Tibial nerve (tissue), 4 donors: ENCODE results near the gene CAD.
"Not testable (repeated sequence)": the region's sequence is repeated elsewhere in the genome, so short reads cannot be mapped to it uniquely, and the experiment has no call there.

ENCODE experiments used
- CTCF ChIP-seq, 5 experiments: fragments of 200-600 bp in 3 of 5; fragments of 450-650 bp in 2 of 5; sonication (generic) in 3 of 5; IDR thresholded peaks; one replicate each; pipeline ENCODE4 v1.5.1; 2016 to 2019; ENCODE audit warnings: antibody characterized with exemption in 5 of 5, mild to moderate bottlenecking in 3 of 5, moderate library complexity in 2 of 5
- EP300 ChIP-seq, 2 donors: sonication (generic); formaldehyde crosslinking; IDR thresholded peaks; one replicate each; pipeline ENCODE4 v1.6.1; 2017; ENCODE audit warnings: antibody characterized with exemption in 2 of 2, mild to moderate bottlenecking in 1 of 2
- POLR2A ChIP-seq, 2 donors: fragments of 450-650 bp; IDR thresholded peaks; one replicate each; pipeline ENCODE4 v1.6.1; 2017; ENCODE audit warnings: antibody characterized with exemption in 2 of 2, mild to moderate bottlenecking in 2 of 2, moderate library complexity in 2 of 2

- not testable (repeated sequence) for TF ChIP-seq CTCF, POLR2A, EP300 (IDR thresholded peaks at IDR 0.05)
Measured at GRCh38 chr2:27272537-27273522, 55.7 kb downstream of the CAD start.
